Upper lobe of left lung (tissue), 4 donors: ENCODE results near the gene CPNE4.

Experiments
- CTCF ChIP-seq, 6 experiments: fragments of 450-650 bp in 4 of 6; fragments of 200-600 bp in 2 of 6; sonication (generic) in 2 of 6; IDR thresholded peaks; one replicate each; pipeline ENCODE4 v1.5.1; 2016 to 2019; ENCODE audit warnings: antibody characterized with exemption in 6 of 6
- EP300 ChIP-seq, 4 donors: sonication (generic); formaldehyde crosslinking; IDR thresholded peaks; one replicate each; pipeline ENCODE4 v1.5.1; 2017; ENCODE audit warnings: antibody characterized with exemption in 4 of 4, control low read depth in 2 of 4
- POLR2A ChIP-seq, 4 donors: fragments of 450-650 bp; IDR thresholded peaks; one replicate each; pipeline ENCODE4 v1.5.1; 2016 to 2017; ENCODE audit warnings: antibody characterized with exemption in 4 of 4, mild to moderate bottlenecking in 2 of 4

GRCh38 chr3:131620977-131621376 lies 413.8 kb downstream of the CPNE4 start:
- TF ChIP-seq CTCF (IDR thresholded peaks at IDR 0.05) (no peak), POLR2A (IDR thresholded peaks at IDR 0.05) (no peak), EP300 (IDR thresholded peaks at IDR 0.05) (no peak)
